M059J (cell line): ENCODE results near the gene CRYBG3. TPM values are rescaled to one million over a fixed set of nuclear protein-coding genes. Genes with fewer than 3 reads are reported as not detected.
"Not testable (repeated sequence)": the region's sequence is repeated elsewhere in the genome, so short reads cannot be mapped to it uniquely, and the experiment has no call there.

ENCODE experiments used
- DNase-seq: peaks from one replicate; pipeline ENCODE4 v3.0.0-alpha.2; 2012; ENCODE audit warnings: low read depth
- total RNA-seq: library from RNA; depleted of rRNA; stranded (reverse); fragments of >200 nt; shearing (Covaris generic); gene quantifications from 2 replicates; pipeline ENCODE4 v1.2.3, GENCODE V29; 2014; rRNA removed

The CRYBG3 gene
- total RNA-seq = 9.7 and 16.4 TPM in 2 replicates

DNA sequence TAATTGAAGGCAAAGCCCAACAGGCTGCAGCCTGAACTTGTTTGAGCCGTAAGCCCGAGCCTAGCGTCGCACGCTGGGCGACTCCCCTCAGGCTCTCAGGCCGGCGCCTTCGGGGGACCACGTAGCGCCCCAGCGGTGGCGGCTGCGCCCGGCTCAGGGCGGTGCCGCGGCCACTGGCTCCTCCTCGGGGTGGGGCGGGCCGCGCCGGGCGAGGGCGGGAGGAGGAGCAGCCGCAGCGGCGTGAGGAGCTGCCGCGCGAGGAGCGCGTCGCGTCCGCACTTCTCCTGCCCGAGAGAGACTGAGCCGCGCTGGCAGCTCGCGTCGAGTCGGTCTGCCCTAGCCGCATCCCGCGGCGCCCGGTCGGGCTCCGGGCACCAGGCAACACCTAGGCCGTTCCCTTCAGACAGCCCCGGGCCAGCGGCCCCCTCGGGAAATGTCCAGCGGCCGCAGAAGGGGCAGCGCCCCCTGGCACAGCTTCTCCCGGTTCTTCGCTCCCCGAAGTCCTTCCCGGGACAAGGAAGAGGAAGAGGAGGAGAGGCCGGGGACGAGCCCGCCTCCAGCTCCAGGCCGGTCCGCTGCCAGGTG is at the start of gene CRYBG3:
CRYBG3 (plus strand) TSS at position 238 of the 585 bp plus-strand sequence; CDS start at position 434, 196 bp downstream.
- DNase-seq = peak; percentile 89

DNA sequence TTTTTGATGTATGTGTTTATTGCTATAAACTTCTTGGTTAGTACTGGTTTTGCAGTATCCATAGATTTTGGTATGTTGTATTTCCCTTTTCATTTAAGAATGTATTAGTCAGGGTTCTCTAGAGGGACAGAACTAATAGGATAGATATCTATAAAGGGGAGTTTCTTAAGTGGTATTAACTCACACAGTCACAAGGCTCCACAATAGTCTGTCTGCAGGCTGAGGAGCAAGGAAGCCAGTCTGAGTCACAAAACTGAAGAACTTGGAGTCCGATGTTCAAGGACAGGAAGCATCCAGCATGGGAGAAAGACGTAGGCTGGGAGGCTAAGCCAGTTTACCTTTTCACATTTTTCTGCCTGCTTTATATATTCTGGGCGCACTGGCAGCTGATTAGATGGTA is 48.9 kb upstream of the CRYBG3 start:
- no peak for DNase-seq

DNA sequence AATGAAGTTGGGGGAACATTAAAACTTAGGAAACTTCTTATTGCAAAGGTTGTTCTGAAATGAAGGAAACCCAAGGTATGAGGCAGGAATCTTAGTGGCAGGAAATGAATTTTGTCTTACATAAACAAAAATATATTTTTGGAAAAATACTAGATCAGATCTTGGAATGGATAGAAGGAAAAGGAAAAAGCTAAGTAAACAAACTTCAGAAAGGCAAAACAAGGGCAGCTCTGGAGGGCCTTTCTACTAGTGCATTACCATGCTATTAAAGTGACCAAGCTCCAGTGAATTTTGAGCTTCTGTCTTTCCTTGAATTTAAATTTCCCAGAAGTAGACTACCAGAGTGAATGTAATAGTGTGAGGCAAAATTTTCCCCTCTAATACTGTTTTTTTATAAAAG is 43.7 kb upstream of the CRYBG3 start:
- DNase-seq = peak; percentile 15

DNA sequence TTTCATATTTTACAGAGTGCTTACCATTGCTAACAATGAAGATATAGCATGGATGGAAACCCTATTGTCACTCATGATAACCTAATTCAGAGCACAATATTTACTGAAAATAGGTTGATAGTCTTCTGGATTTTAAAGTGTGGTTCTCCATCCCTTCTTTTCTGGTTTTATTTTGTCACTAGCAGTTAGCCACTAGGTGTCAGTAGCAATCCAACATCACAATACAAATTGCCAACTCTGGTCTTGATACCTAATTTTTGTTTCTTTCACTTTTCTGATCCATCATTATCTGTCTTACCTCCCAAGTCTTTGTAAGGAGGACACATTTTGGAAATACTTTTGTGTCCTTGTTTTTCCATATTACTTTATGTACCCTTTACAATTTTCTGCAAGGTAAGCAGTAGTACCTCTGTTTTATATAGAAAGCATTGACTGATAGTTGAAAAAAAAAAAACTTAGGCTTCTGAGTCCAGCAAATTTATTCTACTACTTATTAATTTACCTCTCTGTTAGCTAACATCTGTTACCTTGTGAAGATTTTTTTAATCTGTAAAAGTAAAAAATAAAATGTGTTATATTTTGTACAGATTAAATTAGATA is 28.3 kb upstream of the CRYBG3 start:
- peak; percentile 72 for DNase-seq

DNA sequence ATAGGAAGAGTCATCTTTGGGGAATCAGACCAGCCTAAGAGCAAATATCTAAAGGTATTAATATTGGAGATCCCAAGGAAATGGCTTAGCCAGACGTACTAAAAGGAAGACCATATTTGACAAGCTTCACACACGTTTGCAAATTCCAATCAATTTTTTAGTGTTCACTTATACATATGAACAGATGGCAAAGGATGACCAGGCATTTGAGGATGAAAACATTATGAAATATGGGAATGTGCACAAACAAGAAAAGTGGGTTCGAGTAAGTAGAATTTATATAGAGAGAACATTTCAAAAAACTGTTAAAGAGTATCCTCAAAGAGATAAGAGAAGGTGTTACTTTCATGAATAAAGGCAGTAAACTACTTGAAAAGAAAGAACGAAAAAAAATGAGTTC is 25.9 kb upstream of the CRYBG3 start:
- no peak for DNase-seq

DNA sequence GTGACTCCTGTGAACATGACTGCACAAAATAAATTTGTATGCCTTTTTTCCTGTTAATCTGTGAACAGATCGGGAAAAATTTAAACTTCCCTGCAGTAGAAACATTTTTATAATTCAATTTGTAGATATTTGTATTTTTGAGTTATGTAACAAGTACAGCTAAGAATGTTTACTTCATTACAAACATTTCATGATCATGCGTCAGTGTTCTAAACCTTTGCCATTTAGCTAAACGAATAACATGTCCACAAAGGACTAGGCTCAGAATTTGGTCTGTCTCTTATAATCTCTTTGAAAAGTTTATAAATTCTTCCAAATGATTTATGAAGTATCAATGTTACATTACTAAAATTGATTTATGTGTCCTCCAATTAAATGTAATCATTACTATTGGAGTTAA is 17.3 kb upstream of the CRYBG3 start:
- no peak for DNase-seq

DNA sequence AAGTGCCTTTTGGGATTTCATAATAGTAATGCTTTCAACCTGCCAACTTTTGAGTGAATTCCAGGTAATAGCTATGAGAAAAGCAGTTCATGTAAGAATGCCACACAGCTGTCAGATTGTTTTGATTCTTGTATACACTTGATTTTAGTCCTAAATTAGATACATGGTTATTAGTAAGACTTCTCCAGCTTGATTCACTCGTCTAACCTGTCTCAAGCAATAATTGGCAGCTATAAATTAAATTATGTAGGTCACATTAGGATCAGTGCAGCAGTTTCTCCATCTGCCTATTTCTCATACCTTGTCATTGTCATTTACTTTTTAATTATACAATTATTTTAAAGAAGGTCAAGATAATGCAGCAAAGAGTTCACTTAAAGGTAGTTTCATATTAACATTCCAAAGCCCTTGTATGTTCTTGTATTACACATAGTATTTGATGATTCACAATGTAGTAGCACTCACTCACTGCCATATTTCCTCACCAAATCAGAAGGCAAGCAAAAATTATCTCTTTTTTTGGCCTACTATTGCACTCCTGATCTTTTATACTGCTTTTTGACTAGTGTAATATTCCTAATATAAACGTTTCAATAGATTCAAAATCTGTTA is 10.9 kb upstream of the CRYBG3 start:
- peak; percentile 33 for DNase-seq

DNA sequence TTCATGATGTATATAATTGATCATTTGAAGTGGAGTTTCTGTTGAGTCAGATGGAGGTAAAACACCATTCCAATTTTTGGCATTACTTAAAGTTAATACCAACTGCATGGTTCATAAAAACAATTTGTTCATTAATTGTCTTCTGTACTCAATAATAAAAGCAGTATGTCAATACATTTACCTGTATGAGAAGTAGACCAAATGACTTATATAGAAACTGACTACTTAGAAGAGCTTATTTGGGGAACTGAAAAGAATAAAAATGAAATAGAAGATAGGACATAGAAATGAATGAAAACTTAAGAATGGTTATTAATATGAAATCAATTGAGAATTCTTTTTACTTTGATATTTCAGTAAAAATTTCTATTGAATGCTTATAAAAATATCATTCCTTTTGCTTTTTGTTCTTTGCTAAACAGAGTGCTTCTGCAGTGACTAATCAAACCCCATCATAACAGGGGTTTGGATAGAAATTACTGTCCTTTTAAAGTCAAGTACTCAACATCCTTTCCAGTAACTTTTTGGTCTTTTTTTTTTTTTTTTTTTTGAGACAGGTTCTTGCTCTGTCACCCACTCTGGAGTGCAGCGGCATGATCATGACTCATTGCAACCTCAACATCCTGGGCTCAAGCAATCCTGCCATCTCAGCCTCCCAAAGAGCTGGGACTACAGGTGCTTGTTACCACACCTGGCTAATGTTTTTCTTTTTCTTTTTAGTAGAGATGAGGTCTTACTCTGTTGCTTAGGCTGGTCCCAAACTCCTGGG is 6.5 kb upstream of the CRYBG3 start:
- DNase-seq = peak; percentile 73

DNA sequence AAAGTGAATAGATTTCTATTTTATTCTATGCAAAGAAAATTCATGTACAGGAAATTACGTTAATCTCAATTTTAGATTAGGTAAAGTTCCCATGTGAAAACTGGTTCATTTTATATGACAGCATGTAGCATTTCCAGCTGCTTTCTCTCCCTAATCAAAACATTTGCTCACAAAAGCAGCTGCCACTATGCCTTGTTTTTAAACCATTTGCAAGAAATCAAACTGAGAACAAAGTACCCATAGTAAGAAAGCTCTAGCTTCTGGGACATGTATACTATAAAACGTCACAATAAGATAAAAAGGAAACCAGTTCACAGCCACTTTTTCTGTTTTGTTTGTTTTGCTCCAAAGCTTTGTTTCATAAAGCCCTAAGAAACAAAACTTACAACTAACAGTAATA is 5.0 kb upstream of the CRYBG3 start:
- no peak for DNase-seq

DNA sequence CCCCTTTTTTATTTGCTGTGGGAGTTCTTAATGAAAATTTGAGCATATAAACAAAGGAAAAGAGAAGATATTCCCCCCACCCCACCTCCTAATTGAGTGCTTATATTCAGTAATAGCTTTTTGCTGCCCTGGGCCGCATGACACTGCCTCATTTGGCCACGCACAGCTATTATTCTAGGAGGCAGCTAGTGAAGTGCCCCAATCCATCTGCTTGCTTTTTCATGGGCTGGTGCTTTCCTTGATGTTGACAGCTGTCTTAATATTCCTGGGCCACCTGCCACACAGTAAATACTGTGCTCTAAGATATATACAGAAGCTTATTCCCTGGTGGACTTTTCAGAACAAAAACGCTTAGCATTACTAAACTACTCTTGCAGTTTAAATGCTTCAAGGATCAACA is 3.8 kb upstream of the CRYBG3 start:
- no peak for DNase-seq

DNA sequence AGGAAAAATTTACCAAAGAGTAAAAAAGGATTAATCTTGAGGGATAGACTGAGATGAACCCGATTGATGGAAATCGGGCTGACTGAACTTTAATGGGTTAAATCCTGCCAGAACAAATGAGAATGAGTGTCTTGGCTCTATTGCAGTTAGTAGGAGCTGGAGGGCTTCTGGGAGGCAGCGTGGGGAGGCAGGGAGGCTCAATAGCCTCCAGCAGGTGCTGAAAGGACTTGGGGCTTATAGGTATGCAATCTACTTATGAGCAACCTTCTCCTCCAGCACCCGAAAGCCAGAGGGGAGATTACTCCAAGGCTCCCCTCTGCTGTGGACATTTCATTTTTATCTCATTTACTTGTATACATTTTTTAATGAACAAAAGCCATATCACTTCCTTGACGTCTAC is 1.0 kb upstream of the CRYBG3 start:
- DNase-seq = no peak

DNA sequence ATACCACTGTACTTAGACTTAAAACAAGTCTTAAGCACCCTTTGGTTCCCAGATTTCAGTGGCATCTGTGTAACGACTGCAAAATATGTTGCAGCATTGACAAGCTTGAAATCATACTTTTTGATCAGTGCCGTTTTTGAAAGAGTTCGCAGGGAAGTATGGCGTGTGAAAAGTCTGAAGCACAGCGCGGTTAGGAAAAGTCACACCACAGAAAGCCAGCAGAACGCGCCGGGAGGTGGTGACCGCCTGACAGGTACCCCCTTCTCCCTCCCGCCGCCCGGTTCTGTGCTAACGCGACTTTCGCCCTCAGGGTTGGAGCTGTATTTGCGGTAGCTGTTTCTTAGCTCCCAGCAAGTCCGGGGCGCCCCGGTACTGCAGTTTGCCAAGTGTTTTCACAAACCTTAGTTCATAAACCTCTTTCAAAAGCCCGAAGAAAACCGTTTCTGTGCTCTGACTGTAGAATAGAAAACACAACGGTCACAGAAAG is 481 bp upstream of the CRYBG3 start:
- no peak for DNase-seq

DNA sequence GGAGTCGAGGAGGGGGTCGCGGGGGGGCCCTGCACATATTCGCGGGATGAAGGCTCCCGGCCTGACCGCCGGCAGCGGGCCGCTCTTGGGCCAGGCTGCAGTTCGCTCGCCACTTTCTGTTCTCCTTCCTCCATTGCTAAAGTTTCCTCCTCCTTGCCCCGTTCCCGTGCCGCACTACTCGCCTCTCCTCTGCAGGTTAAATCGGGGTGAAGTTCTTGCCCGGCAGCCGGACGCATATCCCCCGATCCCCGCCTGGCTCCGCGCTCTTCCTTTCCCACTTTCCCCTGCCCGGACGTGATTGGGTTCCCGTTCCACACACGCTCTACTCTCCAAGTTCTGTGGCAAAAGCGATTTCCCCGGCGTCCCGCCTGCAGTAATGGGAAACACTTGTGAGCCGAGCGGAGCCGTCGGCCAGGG is 556 bp downstream of the CRYBG3 start:
- peak; percentile 79 for DNase-seq

DNA sequence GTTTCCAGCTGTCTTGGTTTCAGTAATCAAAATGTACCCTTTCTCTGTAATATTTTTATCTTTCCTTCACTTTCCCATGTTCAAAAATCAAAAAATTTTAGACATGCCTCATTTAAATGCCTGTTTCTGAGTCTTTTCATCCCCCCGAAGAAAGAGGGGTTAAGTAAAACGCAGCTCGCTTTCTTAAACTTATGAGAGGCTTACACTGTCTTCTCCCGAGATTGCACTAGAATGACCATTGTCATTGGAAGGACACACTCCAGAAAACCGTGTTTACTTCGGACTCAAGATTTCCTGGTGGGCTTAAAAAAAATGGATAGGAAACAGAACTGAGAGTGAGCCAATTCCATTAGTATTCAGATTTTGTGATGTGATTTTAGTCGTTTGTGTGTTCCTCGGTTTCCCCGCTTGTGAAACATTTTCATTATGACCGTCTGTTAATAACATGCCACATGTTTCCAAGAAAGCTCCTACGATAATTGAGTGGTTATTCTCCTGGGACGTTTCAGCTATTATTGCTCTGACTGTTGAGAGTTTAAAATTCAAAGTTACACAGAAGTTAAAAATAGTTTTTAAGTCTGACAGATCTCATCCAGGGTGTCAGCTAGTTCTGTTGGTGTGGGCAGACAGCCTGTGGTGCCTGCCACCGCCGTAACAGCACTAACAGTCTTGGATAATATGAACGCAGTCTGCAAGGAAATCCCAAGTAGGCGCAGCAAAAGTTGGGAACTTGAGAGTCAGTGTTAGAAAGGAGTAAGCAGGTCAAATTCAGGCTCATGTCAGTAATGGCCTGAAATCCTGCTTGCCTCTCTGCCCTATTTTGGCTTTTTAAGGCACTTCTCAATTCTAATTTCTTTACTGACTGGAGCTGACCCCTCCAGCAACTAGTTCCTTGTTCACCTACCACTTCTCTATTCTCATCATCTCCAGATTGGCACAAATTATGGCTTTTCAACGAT is 1.5 kb downstream of the CRYBG3 start:
- peak; percentile 15 for DNase-seq

DNA sequence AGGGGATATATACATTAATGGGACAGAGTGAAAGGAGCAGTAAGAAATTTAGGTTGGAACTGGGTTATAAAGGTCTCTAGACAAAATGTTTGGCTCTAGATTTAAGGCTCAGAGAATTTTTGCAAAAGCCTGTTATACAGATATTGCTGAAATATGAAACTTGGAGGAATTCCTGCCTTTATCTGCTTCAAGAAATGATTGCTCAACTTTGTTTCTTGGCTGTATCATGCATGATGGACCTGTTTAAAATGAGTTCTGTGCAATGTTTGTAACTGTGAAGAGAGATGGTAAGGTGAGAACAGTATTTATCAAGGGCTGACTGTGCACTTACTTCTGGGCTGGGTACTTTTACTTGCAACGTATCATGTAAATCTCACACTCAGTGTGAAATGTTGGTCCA is 3.3 kb downstream of the CRYBG3 start:
- no peak for DNase-seq

DNA sequence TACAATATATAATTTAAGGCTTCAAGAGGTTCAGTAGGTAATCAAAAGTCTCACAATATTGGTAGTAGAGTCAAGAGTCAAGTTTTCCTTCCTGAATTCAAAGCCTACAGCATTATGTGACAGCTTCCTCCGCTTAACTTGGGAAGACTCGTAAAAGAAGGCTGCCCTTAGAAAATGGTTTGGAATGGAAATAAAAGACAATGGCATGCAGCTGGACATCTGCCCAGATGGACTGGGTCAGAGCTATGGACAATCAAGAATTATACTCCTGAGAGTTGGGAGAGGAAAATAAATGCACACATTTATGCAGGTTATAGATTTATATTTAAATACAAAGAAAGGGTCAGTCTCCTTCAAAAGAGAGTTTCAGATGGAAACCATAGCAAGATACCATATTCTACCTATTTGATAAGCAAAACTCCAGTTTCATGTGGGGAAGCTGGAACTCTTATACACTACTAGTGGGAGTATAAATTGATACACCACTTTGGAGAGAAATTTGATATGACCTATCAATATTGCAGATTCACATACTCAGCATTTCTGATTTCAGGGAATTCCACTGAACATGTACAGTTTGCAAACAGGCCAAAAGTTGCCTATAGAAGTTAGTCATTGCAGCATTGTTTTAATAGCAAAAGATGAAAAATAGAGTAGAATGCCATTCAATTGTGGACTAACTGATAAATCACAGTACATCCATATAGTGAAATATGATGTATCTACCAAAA is 6.1 kb downstream of the CRYBG3 start:
- DNase-seq = peak; percentile 81

DNA sequence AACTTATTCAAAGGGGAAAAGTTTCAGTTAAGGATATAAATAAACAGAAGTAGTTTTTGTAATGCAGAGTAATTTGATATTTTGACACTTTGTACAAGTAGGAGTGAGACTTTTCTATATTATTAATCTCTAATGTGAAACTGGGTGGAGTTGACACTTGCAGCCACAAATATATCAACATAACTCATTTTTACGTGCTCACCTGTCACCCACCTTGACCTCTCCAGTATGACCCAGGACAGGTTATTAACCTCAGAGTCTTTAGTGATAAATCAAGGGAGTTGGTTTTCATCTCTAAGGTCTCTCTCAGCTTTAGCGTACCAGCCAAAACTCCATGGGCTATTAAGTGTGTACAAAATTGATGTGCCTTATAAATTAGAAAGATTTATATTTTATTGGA is 7.4 kb downstream of the CRYBG3 start:
- DNase-seq = no peak

DNA sequence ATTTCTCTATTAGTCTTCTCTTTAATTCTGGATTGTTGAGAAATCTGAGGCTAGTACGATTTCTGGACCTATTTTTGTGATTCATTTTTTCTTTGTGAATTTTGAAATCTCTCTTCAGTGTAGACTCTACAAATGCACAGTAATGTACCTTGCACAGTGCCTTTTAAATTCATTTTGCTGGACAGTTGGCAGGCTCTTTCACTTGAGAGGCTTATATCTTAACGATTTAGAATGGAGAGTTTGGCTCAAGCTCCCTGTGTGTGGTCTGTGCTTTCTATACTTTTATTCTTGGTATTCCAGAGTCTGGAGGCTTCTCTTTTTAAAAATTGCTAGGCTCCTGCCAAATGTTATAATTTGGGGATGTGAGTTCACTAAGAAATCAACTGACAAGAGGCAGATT is 8.8 kb downstream of the CRYBG3 start:
- no peak for DNase-seq

DNA sequence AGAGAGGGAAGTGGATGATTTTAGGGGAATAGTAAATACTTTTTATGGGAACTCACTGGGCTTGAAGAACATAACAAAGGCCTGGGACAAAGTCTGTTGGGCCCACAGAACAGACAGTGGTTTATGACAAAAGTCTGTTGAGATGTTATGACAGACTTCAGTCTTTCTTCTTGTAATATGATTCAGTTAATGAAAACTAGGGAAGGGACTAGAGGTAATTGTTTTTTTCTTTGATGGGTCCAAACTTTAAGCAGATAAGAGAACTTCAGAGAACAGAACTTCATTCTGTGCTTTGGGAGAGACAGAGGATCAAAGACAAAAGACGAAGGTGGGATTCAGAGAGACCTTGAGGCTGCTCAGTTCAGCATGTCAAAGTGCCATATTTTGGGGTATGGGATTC is 9.3 kb downstream of the CRYBG3 start:
- no peak for DNase-seq

DNA sequence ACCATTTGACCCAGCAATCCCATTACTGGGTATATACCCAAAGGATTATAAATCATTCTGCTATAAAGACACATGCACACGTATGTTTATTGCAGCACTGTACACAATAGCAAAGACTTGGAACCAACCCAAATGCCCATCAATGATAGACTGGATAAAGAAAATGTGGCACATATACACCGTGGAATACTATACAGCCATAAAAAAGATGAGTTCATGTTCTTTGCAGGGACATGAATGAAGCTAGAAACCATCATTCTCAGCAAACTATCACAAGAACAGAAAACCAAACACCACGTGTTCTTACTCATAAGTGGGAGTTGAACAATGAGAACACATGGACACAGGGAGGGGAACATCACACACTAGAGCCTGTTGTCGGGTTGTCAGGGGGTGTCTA is 11.4 kb downstream of the CRYBG3 start:
- not testable (repeated sequence) for DNase-seq

DNA sequence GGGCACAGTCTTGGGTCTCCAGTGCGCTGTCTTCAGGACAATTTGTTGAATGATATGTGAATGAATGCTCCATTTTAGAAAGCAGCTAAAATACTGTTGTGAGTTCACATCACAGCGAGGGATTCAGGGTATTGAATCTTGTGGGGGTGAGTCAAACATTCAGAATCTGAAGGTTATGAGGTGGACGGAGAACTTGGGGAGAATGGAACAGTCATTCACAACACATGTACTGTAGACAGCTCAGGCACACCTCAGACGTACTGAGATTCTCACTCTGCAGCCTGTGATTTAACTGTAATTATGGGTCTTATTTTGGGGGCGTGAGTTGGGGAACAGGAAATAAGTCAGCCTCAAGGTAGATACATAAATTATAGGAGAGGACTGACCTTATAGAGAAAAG is 13.9 kb downstream of the CRYBG3 start:
- peak; percentile 89 for DNase-seq
